CD4-positive, alpha-beta T cell treated with Interleukin-1 beta for 1 hour (primary cell): ENCODE measurements around the gene PTPRE.
A peak's percentile ranks its signal among the peaks of the same experiment; 100 is the strongest.

Experiments
- DNase-seq, 2 donors: peaks; one replicate each; pipeline ENCODE4 v3.0.0-alpha.2; 2020 to 2022

PTPRE gene

GRCh38 chr10:128007056-128007455 lies 100.2 kb downstream of the PTPRE start:
- no peak for DNase-seq

GRCh38 chr10:128007971-128008370 lies 101.1 kb downstream of the PTPRE start:
- DNase-seq: no peak

- no peak for DNase-seq
Observed at GRCh38 chr10:128008521-128009250, 101.8 kb downstream of the PTPRE start.

GRCh38 chr10:128009372-128010126 lies 102.6 kb downstream of the PTPRE start:
- DNase-seq: no peak

- peak; percentile 84 to 88 for DNase-seq
Observed at GRCh38 chr10:128011059-128011979, 104.4 kb downstream of the PTPRE start.

- no peak for DNase-seq
Observed at GRCh38 chr10:128013626-128014025, 106.7 kb downstream of the PTPRE start.

GRCh38 chr10:128014236-128014635 lies 107.3 kb downstream of the PTPRE start:
- DNase-seq: no peak

GRCh38 chr10:128016423-128017060 lies 109.6 kb downstream of the PTPRE start:
- no peak for DNase-seq

- no peak for DNase-seq
Observed at GRCh38 chr10:128017822-128018221, 110.9 kb downstream of the PTPRE start.

GRCh38 chr10:128018236-128018635 lies 111.3 kb downstream of the PTPRE start:
- no peak for DNase-seq

- DNase-seq: no peak
Observed at GRCh38 chr10:128018691-128019090, 111.8 kb downstream of the PTPRE start.

GRCh38 chr10:128022261-128023196 lies 115.6 kb downstream of the PTPRE start:
- no peak for DNase-seq

- DNase-seq: no peak
Observed at GRCh38 chr10:128024426-128024825, 117.5 kb downstream of the PTPRE start.

GRCh38 chr10:128025437-128025836 lies 118.5 kb downstream of the PTPRE start:
- no peak for DNase-seq

- DNase-seq: no peak
Observed at GRCh38 chr10:128025951-128026350, 119.0 kb downstream of the PTPRE start.

GRCh38 chr10:128026615-128027300 lies 119.9 kb downstream of the PTPRE start:
- DNase-seq: no peak

GRCh38 chr10:128027306-128027705 lies 120.4 kb downstream of the PTPRE start:
- no peak for DNase-seq

- no peak for DNase-seq
Observed at GRCh38 chr10:128027822-128028507, 121.1 kb downstream of the PTPRE start.

GRCh38 chr10:128028508-128029289 lies 121.8 kb downstream of the PTPRE start:
- no peak for DNase-seq

GRCh38 chr10:128029290-128029651 lies 122.4 kb downstream of the PTPRE start:
- DNase-seq: no peak
